SHP77 (cell line): ENCODE measurements around the gene DISP1.
A peak's percentile ranks its signal among the peaks of the same experiment; 100 is the strongest.

ENCODE experiments used
- DNase-seq, 2 experiments: peaks; one replicate each; lab custom pipeline; 2025; lab: John Stamatoyannopoulos, UW

The DISP1 gene

GRCh38 chr1:222814536-222815439, at the start of gene DISP1:
Gene DISP1 (plus strand): TSS chr1:222815039. CDS start chr1:222942824, 127,785 bp downstream.
- DNase-seq: peak; percentile 71 to 87

- DNase-seq: no peak
These were observed 47.7 kb upstream of the DISP1 start for GRCh38 chr1:222767152-222767571.

- no peak for DNase-seq
These were observed 46.2 kb upstream of the DISP1 start for GRCh38 chr1:222768592-222768991.

GRCh38 chr1:222769181-222769580, 45.7 kb upstream of the DISP1 start:
- DNase-seq: no peak

- DNase-seq: no peak
These were observed 44.7 kb upstream of the DISP1 start for GRCh38 chr1:222769971-222770620.

GRCh38 chr1:222772996-222773379, 41.9 kb upstream of the DISP1 start:
- no peak for DNase-seq

- no peak for DNase-seq
These were observed 37.4 kb upstream of the DISP1 start for GRCh38 chr1:222777463-222777862.

GRCh38 chr1:222777977-222778376, 36.9 kb upstream of the DISP1 start:
- peak; percentile 50 to 62 for DNase-seq

- DNase-seq: no peak
These were observed 33.6 kb upstream of the DISP1 start for GRCh38 chr1:222781251-222781650.

- no peak for DNase-seq
These were observed 31.8 kb upstream of the DISP1 start for GRCh38 chr1:222783051-222783450.

GRCh38 chr1:222784371-222784770, 30.5 kb upstream of the DISP1 start:
- DNase-seq: no peak

- DNase-seq: no peak
These were observed 29.9 kb upstream of the DISP1 start for GRCh38 chr1:222784916-222785315.

GRCh38 chr1:222785529-222785928, 29.3 kb upstream of the DISP1 start:
- DNase-seq: no peak

GRCh38 chr1:222786121-222786520, 28.7 kb upstream of the DISP1 start:
- no peak for DNase-seq

GRCh38 chr1:222787729-222788128, 27.1 kb upstream of the DISP1 start:
- DNase-seq: no peak

GRCh38 chr1:222788402-222789156, 26.3 kb upstream of the DISP1 start:
- DNase-seq: no peak

- no peak for DNase-seq
These were observed 24.7 kb upstream of the DISP1 start for GRCh38 chr1:222790115-222790514.

GRCh38 chr1:222790520-222790919, 24.3 kb upstream of the DISP1 start:
- DNase-seq: no peak

GRCh38 chr1:222791006-222791710, 23.7 kb upstream of the DISP1 start:
- no peak for DNase-seq

- DNase-seq: no peak
These were observed 22.1 kb upstream of the DISP1 start for GRCh38 chr1:222792744-222793143.

GRCh38 chr1:222794656-222795474, 20.0 kb upstream of the DISP1 start:
- DNase-seq: peak in 1 of 2 experiments; percentile 31
